ENCODE data around the gene MACROD2.
"Not testable (repeated sequence)": the region's sequence is repeated elsewhere in the genome, so short reads cannot be mapped to it uniquely, and the experiment has no call there.

MACROD2 gene

DNA sequence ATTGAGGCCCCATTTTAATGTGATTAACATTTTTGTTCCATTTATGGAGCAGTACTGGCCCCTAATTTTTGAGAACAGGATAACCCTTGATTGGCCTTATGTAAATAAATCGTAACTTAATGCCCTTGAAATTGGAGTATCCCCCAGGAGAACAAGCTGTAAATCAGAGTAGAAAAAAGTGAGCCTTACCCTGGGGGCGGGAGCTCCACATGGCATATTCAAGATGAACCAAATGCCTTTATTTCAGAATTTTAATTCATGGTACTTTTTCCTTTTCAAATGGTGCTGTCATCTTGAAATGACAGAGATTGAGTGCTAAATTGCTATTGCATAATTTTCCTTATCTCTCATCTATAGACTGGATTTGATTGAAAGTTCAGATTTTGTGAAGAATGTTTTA, 1151.6 kb downstream of the MACROD2 start:
- DNase-seq = no peak

DNA sequence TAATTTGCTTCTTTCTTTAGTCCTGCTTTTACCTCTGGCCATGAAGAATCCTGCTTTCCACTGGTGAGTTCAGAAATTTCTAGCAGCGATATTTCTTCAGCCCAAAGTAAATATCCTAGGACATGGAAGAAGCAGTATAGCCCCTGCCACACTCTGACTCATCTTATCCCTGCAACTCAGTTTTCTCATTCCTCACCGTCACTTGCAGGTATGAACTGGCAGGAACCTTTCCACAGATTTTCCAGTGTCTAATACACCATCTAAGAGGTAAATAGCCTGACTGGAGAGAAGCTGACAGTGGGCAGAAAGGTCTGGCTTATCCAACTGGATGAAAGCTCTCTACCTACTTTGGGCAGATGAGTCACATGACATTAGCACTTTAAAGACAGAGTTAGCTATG, 1158.8 kb downstream of the MACROD2 start:
- DNase-seq = no peak

DNA sequence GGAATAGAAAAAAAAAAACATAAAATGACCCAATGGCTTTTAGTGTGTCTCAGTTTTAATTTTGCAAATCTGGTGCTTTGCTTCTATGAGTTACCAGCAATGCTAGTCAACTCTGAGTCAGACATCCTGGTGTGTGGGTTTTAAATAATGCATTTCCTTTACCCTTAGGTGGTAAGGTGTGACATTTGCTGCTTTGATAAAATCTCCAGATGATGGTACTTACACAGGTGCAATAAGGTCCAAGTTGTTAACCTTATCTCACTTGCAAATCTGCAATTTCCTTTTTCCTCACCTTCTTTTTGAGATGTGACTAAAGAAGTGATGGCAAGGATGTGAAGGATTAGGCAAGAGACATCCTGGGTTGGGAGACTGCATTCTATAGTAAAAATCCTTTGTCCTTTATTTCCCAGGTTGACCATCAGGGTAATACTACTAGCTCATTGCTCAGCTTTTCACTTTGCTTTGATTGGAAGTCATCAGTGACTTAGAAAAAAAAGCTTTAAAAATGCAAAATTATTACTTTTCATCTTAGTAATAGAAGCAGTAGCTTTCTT, 1160.6 kb downstream of the MACROD2 start:
- peak; percentile 9 for DNase-seq

DNA sequence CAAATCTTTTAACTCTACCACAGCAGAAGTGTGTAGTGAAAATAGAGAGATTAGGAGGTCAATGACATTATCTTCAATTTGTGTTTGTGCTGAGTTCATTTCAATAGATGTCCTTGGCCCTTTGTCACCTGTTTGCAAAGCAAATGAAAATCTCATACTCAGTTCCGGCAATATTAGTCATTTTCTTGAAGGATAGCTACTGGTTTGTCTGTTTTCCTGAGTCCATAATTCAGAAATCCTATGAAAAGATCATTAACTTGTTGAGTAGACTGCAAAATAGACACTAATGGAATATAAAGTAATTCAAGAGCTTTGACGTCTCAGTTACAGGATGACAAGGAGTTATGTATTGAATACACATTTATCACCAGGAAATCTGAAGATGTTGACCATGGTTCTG, 1163.2 kb downstream of the MACROD2 start:
- no peak for DNase-seq

DNA sequence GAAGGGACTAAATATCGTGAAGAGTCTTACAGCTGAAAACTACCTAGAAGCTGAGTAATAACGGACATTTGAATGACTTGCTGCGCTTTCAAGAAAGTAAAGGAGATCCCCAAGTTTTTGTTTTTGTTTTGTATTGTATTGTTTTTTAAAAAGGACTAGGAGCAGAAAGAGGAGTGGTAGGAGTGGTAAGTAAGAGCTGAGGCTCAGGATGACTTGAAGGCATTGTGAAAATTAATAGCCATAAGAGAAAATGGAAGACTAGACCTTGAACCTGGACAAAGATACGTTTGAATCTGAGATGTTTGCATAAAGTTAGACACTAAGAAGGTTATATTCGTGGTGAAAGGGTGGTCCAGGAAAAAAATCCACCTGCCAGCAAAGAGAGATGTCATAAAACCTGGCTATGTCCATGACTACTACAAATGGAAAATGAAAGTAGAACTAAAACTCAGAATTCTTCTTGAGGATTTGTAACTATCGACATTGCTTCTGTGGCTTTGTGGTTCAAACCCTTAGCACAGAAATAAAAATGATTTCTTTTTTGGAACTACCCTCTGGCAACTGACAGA, 1166.8 kb downstream of the MACROD2 start:
- peak; percentile 9 for DNase-seq

DNA sequence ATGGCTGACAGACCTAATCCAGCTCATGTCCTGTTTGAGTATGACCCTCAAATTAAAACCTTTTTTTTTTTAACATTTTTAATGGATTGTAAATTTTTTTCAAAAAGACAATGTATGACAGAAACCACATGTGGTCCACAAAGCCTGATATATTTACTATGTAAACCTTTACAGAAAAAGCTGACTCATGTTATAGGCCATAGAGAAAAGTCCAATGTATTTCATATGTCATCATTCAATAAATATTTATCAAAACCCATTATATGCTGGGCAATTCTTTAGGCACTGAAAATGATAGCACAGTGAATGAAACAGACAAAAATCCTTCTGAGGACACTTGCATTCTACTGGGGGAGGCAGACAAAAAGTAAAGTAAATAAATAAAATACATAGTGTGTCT, 1168.3 kb downstream of the MACROD2 start:
- DNase-seq = no peak

DNA sequence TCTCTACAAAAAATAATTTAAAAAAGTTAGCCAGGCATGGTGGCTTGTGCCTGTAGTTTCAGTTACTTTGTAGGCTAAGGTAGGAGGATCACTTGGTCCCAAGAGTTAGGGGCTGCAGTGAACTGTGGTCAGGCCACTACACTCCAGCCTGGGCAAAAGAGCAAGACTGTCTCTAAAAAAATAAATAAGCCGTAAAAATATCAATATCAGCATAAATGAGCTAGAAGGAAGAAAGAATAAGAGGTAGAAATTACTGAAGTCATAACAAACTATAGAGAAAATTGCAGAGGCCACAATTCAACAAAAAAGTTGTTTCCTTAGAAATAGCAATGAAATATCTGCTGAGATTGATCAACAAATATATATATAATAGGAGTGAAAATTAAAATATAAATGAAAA, 1169.4 kb downstream of the MACROD2 start:
- DNase-seq = no peak

DNA sequence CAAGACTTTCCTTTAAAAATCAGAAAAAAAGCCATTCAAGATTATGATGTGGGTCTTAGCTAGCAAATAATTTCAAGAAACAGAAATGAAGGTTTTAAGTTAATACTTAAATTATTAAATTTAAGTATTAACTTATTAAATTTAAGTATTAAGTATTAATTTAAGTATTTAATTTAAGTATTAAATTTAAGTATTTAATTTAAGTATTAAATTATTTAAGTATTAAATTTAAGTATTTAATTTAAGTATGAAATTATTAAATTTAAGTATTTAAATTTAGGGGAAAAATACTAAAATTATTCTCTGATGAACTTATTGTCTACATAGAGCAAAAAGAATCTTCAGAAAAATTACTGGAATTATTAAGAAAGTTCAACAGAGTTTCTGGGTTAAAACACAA, 1171.4 kb downstream of the MACROD2 start:
- no peak for DNase-seq

DNA sequence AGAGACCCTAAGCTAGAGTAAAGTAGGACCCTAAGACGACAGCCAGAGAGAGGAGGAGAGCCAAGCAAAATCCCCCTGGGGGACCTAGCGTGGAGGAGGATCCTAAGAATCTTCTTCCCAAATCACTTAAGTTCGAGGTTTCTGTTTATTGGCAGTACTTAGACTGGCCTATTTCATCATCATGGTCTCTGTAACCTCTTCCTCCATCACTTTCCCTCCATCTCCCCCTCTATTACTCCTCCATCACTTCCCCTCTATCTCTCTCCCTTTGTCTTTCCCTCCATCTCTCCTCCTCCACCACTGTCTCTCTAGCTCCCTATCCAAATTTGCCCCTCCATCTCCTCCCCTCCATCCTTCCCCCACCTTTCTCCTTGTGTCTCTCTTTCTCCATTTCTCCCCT, 1175.7 kb downstream of the MACROD2 start:
- DNase-seq = no peak

DNA sequence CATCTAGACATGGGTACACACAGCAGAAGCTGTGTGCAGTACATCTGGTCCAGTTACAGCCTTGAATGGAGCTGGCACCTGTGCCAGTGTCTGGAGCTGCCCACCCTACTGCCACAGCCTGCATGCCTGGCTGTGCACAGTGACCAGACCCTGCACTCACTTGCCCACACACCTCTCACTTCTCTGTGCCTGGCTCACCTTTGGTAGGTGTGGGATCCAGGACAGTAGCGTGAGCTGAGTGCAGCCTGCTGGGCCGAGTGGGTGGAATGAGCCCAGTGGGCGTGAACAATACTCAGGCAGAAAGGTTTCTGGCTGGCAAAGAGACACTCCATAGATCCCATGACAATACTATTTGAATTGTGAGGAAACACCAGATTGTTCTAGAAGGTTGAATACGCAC, 1181.6 kb downstream of the MACROD2 start:
- no peak for DNase-seq

DNA sequence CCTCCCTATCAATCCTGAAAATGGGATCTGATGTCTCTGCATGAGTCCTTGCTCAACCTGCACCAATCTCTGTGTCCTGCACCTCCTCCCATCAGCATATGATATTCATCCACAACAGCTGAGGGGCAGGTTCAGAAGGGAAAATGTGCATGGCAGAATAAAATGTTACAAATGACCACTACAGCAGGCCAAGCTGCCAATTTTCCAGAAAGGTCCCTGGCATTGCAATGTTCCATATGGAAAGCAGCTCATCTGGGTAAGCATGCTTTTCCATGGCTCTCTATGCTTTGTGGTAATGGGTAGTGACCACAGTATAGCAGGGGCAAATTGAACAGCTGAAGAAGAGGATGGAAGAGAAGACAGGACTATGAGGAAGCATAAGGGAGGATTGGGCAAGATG, 1183.3 kb downstream of the MACROD2 start:
- no peak for DNase-seq

DNA sequence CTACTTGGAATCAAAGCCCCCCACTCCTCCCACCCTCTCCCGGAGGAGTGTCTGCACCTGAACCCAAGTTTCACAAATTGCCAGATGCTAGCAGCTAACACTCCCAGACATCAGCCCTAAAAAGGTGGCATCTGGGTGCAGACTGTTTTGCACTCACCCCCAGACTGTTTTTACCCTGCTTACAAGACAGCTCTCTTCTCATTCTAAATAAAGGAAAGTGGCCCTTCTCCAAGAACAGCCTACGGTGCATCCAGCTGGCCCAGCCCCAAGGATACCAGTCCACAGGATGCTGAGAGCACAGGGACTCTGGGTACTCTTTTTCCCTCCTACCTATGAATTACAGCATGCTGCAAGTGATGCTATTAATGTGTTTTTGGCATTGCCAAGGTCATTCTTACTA, 1184.1 kb downstream of the MACROD2 start:
- no peak for DNase-seq

DNA sequence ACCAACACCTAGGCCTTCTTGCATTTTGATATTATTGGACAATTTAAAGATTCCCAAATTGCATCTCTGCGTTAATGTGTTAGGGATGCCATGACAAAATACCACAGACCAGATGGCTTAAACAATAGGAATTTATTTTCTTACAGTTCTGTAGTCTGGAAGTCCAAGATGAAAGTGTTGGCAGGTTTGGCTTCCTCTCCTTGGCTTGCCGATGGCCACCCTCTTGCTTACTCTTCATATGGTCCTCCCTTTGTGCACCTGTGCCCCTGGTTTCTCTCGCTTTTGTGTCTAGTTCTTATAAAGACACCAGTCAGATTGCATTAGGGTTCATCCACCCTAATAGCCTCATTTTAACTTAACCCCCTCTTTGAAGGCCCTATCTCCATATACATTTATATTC, 1184.5 kb downstream of the MACROD2 start:
- no peak for DNase-seq

DNA sequence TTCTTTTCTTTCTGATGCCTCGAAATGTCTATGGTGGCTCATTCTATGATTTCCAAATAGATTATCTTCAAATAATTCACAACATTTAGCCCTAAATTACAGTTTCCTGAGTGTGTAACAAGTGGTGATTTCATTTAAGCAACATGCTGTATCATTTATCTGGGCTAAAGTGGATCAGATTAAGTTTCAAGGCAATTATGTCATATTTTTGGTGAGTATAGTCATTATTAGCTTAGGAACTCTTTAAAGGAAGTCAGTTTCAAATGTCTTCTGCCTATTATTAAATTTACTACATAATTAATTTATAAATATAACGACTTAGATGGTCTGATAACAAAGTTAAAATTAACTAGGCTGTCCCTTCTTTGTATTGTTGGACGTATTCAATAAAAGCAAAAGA, 1190.0 kb downstream of the MACROD2 start:
- no peak for DNase-seq

DNA sequence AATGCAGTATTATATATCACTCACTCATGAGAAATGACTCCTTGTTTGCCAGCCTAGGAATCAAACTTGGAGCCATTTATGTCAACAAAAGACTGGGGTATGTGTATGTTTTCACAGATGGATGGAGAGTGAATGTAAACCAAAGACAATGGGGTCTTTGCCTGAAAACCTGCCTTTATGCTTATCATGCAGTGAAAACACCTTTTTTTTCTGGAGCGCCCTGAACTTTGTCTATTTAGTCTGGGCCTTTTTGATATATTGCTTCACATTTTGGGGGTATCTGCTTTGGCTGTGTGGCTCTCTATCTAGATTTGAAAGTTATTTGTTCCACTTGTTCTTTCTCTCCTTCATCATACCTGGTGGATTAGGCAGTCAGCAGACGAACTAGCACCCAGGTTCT, 1190.6 kb downstream of the MACROD2 start:
- no peak for DNase-seq

DNA sequence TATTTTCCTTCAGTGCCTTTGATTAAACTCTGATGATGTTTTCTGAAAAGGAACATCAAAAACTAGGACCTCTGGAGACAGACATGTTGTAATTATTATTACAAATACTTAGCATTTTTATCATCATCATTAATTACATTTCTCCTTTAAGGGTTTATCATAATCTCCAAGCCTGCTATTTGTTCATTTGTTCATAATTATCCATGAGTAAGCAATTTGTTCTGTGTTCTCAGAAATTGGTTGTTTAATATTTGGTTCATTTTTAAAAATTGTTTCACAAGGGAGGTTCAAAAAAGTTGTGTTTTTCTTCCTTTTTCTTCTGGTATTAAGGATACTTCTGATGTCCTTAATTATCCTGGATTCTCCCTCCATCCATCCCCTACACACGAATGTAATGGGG, 1192.3 kb downstream of the MACROD2 start:
- no peak for DNase-seq

DNA sequence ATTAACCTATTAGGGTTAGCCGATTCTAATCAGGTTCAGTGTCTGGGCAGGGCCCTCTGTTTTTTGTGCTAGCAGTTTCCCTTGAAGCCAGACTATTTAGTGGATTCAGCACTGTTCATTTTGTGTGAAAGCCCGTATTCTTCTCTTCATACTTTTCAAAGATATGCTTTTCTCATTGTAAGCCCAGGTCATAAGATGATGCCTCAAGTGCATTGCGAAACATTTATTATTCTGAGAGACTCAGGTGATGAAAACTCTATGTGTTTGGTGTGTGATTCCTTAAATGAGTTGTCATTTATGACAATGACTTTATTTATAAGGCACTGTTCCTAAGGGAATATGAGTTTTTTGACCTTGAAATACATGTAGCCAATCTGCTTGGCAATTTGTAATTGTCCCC, 1193.1 kb downstream of the MACROD2 start:
- DNase-seq = no peak

DNA sequence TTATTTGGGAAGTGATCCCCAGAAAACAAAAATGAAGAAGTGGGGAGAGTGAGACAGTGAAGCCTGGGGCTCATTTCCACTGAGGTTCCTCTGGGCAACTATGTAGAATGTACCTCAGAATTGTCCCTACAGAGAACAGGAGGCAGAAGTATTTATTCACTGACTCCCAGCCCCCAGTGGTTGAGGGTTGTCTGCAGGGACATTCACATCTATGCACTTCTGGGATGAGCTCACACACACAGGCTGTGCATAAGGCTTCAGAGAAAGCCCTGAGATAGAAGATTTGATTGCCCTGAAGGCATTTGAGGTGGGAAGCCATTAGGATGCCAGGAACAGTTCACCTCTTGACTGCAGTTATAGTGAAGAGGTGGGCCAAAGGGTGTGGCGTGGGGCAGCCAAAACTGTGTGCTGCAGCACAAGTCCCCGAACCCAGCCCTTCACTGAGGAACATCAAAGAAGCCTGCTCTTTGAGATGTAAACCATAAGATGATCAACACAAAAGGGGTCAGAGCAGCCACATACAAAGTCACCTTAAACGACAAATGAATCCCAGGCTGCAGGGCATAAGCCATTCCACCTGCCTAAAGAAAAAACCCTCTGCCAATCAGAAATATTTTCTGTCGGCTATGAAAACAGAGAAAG, 1195.9 kb downstream of the MACROD2 start:
- DNase-seq = no peak

DNA sequence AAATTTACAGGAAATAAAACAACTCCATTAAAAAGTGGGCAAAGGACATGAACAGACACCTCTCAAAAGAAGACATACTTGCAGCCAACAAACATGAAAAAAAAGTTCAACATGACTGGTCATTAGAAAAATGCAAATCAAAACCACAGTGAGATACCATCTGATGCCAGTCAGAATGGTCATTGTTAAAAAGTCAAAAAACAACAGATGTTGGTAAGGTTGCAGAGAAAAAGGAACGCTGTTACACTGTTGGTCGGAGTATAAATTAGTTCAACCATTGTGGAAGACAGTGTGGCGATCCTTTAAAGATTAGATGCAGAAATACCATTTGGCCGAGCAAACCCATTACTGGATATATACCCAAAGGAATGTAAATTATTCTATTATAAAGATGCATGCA, 1200.1 kb downstream of the MACROD2 start:
- no peak for DNase-seq

DNA sequence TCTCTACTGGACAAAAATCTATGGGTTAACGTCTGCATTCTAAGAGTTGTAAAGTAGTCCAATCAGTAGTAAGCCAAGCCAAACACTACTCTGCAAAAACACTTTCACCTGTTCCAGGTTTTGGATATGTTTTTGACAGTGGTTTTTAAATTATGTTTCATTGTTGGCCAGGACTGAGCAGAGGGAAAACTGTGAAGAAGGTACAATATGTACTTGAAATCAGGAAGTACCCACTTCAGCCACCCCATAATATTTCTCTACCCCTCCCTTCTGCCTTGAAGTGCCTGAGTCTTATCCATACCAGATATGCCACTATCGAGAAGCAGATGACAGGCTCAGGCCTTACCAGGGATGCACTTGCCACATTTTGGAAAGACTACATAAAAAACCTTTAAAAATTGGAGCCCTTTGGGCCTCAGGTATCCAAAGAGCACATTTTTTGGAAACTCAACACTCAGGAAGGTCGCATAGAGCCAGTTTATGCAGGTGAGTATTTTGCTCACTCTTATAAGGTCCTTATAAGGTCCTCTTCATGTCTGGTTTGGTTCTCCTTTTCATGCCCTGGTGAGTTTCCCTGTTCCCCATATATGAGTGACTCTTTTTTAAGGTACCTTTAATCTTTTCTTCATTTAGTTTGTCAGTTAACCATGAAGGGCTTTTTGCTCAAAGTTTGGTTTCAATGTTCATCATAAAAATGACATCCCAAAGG, 1201.4 kb downstream of the MACROD2 start:
- no peak for DNase-seq

DNA sequence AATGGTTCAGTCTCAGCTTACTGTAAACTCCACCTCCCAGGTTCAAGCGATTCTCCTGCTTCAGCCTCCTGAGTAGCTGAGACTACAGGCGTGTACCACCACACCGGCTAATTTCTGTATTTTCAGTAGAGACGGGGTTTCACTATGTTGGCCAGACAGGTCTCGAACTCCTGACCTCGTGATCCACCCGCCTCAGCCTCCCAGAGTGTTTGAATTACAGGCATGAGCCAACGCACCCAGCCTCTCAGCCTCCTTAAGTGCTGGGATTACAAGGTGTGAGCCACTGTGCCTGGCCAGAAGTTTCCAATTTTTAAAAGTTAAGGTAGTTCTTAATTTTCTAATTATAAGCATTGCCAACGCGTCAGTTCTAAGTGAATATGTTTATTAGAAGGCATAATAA, 1202.7 kb downstream of the MACROD2 start:
- DNase-seq = not testable (repeated sequence)

DNA sequence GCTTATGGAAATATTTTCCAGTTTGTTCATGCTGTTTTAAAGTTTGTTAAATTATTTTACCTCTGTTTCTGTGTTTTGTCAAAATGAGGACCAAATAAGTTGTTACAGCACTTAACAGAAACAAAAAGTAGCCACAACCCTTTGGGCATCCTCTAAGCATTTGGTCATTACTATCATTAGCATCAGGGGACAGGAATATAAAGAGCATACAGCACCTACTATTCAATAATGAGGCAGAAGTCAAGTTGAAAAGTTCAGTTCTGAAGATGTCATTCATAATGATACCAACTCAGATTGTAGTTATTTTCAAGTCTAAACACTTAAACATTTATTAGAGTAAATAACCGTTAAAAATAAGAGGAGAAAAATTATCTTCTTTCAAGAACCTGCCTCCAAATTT, 1204.4 kb downstream of the MACROD2 start:
- DNase-seq = no peak

DNA sequence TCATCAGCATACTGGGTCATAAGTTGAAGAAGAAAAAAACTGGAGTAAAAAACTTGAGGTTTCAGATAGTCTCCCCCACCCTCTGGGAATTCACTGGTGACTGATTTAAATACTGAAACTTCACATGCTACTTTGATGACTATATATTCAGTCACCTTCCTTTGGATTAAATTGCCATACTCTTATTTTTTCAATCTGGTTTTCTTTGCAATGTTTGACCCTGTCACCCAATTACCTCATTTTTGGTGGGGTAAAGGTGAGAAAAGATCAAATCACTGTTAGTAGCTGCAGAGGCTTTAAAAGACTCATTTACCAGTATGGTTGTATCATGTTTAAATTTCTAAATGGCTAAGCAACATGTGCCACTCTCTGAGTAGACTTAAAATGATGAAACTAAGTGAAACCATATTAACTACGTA, 1204.8 kb downstream of the MACROD2 start:
- peak; percentile 31 for DNase-seq

DNA sequence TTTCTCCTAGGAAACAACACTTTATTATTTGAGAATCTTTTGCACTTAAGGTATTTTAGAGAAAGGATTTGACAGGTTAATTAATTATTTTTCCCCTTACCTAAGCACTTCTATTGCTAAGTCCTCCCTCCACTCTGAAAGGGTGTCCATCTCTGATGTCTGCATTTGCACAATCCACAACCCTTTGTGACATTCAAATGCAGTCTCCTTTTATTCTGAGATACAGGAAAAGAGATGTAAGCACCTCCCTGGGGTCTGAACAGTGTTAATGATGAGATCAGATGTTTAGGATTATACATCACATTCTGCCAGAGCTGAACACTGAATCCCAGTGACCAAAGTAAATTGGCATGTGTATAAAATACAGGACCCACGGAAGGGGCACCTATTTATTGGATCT, 1206.3 kb downstream of the MACROD2 start:
- DNase-seq = no peak
